ENCODE measurements around the gene DNASE2.

DNASE2 gene

DNA sequence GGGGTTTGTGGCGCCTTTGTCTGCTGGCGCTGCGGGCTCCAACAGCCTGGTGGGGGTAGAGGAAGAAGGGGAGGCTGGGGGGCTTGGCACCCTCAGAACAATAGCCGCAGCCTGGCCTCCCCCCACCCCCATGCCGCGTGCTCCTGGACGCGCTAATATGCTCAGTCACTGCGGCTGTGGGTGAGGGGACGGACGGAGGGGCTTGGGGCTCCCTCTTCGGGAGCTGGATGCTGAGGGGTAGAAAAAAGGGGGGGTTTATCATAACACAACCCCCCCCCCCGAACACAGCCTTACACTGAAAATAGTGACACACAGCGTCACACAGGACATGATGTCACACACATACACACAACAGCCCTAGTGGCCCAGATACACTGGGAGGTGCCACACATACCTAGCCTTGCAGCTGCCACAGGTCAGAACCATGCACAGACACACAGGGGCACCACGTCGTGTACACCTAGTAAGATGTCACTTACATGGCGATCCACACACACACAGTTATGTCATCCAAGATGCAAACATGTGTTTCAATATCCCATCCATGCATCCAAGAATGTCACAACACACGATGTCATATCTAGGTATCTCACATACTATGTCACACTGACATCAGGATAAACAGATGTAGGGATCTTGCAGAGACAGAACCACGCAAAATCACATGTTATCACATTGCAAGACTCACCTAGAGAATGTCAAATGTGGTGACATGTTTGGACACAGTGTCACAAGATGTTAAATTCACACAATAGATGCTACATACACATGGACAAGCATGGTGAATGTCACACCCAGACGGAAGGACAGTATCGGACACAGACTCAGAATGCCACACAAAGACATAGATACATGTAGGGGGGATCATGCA lies 42.1 kb downstream of the DNASE2 start:
- H3K4me3 ChIP-seq (ENCODE audit: low read length), result no peak overlapping the region
- no peak for TF ChIP-seq ZNF274 (IDR thresholded peaks at IDR 0.05; ENCODE audit: low read depth, low read length)

DNA sequence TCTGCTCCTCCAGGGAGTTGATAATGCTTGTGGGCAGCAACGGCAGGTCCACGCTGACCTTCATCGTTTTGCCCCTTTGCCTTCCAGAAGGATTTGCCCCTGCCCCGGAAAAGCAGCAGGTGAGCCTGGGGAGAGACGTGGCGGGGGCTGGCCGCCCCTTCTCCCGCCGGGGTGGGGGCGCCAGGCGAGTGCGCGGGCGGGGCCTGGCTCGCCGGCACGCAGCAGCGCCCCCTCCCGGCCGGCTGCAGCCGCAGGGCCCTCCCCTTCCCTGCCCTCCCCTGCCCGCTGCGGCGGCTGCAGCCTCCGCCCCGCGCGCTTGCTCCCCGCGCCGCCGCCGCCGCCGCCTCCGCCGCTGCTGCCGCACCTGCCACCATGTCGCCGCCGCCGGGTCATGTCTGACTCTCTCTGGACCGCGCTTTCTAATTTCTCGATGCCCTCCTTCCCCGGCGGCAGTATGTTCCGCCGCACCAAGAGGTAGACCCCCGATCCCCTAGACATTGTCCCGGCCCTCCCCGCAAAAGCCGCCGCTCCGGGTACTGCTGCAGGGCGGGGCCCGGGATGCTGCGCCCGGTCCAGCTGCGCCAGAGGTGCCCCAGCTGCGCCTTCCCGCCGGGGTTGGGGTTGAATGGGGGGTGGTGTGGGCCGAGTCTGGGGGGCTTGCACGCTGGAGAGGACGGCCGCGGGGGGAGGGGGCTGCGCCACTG lies 42.9 kb downstream of the DNASE2 start, which contains the start of gene MAST1:
Gene MAST1, plus strand, starts transcription at position 334 of the 704 bp plus-strand sequence. Its CDS starts 58 bp downstream, at position 392.
- no peak within 1 kb of the TSS; the same call in 1 of the 2 replicates for H3K4me3 ChIP-seq (ENCODE audit: low read length)

DNA sequence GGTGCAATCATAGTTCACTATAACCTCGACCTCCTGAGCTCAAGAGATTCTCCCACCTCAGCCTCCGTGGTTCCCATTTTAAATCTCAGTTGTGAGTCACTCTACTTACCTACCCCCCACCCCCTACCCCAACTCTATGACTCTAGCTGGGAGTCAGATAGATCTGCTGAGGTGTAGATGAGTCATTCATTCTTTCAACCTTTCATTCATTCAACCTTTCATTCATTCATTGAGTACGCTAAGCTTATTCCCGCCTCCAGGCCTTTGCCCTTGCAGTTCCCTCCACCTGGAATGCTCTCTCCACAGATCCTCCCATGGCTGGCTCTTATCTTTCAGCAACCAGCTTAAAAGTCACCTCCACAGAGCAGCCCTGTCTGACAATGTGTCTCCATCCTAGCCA lies 44.0 kb downstream of the DNASE2 start:
- H3K4me3 ChIP-seq (ENCODE audit: low read length), result no peak overlapping the region
- no peak for TF ChIP-seq ZNF274 (IDR thresholded peaks at IDR 0.05; ENCODE audit: low read depth, low read length)

More for the DNA sequence above, 42.9 kb downstream of the DNASE2 start, which contains the start of gene MAST1:
- TF ChIP-seq ZNF274 (IDR thresholded peaks at IDR 0.05; ENCODE audit: low read depth, low read length), result no peak

DNA sequence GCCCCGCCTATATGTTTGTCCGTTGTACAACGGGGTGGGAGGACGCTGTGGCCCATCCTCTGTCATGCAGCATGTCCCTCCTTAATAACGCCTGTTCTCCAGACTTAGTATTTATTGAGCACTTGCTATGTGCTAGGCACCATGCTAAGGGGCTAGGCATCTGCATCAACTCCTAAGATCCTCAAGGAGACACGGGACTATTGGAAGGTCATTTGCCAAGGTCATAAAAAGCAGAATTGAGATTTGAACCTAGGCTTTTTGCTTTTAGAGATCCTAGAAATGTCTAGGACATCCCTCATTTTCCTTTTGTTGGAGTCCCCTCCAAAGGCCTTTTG lies 44.8 kb downstream of the DNASE2 start:
- TF ChIP-seq ZNF274 (IDR thresholded peaks at IDR 0.05; ENCODE audit: low read depth, low read length), result no peak
- no peak overlapping the region for H3K4me3 ChIP-seq (ENCODE audit: low read length)

DNA sequence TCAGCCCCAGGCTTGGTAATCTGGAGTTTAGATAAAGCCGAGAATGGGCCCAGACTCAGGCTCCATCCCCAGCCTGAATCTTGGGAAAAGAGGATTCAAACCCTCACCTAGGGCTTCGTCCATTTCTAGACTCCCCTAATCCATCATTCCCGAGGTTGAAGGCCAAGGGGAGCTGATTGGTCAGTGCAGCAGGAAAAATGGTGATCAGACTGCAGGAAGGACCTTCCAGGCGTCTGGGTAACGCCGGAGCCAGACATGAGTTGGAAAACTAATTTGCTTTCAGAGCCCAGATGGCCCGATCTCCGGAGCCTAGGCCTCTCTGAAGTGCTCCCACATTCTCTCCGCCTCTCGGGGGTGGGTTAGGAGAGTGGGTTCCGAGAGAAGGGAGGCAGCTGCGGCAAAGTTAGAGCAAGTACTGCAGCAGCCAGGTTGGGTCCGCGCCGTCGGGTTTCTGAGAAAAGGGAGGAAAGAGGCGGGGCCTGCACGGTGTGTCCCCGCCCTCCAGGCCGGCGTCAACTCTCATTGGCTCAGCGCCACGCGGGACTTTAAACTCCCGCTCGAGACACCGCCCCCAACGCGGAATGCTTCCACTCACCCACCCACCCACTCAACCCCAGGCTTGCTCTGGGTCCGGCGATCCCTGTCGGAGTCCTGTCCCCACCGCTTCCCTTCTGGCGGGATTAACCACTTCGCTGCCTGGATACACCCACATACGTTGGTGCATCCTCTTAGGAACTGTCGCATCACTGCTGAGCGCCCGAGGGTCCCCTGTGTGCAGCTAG lies 46.1 kb downstream of the DNASE2 start:
- TF ChIP-seq ZNF274 (IDR thresholded peaks at IDR 0.05; ENCODE audit: low read depth, low read length), result no peak
- no peak overlapping the region for H3K4me3 ChIP-seq (ENCODE audit: low read length)

DNA sequence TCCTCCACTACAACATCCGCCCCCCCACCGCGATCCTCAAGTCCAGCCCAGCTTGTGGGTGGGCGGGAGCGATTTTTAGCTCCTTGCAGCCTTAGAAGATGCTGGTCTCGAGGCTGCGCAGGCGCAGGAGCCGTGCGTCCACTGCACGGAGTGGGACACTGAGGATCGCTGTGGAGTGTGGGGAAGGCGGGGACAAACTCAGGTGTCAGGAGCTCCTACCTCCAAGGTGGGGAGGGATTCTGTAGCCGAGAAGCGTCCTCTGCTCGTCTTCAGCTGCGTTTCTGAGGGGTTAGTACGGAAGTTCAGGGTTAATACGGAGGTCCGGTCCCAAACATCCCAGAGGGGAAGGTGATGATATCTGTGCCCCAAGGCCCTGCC lies 46.7 kb downstream of the DNASE2 start, which contains the start of gene RTBDN:
Gene RTBDN, minus strand, starts transcription at position 14 of the 378 bp plus-strand sequence. CDS start 4,600 bp downstream, outside the sequence.
- no peak for TF ChIP-seq ZNF274 (IDR thresholded peaks at IDR 0.05; ENCODE audit: low read depth, low read length)
- no peak within 1 kb of the TSS; the same call in 1 of the 2 replicates for H3K4me3 ChIP-seq (ENCODE audit: low read length)

DNA sequence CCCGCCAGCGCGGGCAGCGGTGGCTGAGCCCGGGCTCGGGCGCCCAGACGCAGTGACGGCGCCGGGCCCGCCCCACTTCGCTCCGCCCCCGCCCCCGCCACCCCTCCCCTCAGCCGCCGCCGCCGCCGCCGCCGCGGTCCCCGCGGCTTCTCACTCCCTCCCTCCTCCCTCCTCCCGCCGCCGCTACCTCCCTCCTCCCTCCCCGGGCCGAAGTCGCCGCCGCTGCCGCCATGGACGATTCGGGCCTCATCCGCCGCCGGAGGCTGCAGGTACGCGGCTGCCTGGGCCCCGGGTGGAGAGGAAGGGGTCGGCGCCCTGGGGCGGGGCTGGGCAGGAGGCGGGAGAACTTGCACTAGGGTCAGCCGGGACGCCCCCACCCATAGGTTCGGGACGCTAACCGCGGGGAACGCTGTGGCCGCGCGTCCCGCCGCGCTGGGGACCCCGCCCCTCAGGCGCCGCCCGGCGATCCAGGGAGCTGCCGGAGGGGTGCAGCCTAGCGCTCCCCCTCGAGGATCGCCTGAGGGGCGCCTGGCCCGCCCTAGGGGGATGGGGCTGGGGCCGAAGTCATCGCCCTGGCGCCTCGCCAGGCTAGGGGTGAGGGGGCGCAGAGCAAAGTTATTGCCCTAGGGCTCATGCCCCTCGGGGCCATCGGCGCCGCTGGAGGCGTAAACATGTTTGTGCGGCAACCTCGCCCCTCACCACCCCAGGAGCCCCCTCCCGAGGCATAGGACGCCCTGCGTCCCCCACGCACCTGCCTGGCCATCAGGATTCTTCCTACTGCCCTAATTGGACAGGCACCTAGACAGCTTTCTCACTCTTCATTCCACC lies 47.3 kb downstream of the DNASE2 start:
- H3K4me3 ChIP-seq (ENCODE audit: low read length), result no peak overlapping the region; the same call in 1 of the 2 replicates
- TF ChIP-seq ZNF274 (IDR thresholded peaks at IDR 0.05; ENCODE audit: low read depth, low read length), result no peak

DNA sequence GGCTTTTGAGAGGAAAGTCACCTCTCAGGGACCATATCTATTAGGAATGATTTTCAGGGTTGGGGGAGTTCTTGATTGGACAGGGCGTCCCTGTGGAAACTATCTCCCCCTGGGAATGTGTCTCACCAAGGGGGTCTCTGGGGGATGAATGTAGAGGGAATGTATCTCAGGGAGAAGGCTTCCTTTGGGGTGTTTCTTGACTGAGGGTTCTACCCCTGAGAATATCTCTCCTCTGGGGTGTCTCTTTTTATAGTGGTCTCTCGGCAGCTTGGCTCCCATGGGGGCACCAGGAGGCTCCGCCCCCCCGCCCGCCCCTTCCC lies 47.9 kb downstream of the DNASE2 start:
- no peak for TF ChIP-seq ZNF274 (IDR thresholded peaks at IDR 0.05; ENCODE audit: low read depth, low read length)
- no peak overlapping the region for H3K4me3 ChIP-seq (ENCODE audit: low read length)

DNA sequence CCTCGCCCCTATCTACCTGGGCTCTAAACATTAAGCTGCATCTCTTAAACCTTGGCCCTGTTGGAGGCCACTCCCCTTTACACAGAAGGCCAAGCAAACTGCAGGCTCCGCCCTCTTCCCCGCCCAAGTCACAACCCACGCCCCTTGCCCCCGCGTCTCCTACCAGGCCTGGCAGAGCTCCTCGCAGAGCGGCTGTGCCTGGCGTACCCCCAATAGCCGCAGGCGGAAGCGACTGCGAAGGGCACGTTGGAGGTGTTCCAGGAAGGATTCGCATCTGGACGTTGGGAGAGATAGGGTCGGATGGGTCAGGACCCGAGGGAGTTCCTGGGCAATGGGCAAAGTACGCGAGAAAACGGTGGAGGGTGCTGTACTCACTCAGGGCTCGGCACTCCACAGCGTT lies 52.8 kb downstream of the DNASE2 start:
- no peak overlapping the region for H3K4me3 ChIP-seq (ENCODE audit: low read length)
- TF ChIP-seq ZNF274 (IDR thresholded peaks at IDR 0.05; ENCODE audit: low read depth, low read length), result no peak

DNA sequence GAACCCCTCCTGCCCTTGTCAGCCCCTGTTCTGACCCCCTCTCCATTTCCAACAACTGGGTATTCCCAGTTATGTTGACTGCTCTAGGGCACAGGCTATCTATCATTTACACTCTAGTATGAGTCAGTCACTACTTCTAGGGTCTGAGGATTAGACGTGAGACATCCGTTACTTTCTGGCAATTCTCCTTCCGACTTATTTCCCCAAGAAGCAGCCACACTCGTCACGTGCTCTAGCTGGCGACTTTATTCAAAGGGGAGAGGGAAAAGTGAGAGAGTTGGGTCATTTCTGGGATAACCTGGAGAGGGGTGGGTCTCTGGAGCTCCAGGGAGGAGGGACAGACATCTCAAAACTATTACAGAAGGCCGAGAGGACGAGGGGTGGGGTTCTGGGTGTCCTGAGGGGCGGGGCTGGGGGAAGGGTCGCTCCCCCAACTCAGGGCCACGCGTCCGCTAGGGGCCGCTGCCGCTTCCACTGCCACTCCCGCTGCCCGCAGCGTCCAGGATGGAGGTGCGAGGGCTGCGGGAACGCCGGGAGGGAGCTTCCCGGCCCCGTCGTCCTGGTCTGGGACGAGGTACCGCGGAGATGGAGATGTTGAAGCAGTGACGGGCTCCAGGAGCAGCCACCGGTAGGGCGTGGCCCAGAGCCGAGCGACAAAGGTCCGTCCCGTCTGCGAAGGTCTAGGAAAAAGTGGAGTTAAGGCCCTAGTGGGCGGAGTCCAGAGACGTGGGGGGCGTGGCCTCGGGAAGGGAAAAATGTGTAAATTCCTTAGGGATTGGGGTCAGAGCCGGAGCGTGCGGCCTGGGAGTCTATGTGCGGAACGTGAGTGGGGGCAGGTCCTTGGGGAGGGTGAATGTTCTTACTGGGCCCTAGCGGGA lies 55.8 kb downstream of the DNASE2 start:
- TF ChIP-seq ZNF274 (IDR thresholded peaks at IDR 0.05; ENCODE audit: low read depth, low read length), result no peak

More for the DNA sequence above, 55.8 kb downstream of the DNASE2 start:
- no peak overlapping the region for H3K4me3 ChIP-seq (ENCODE audit: low read length)

Measured in GM08714 (cell line).